CD4-positive, CD25-positive, alpha-beta regulatory T cell (primary cell): ENCODE measurements around the gene ACSF3. TPM values are rescaled to one million over a fixed set of nuclear protein-coding genes. Genes with fewer than 3 reads are reported as not detected.

Experiments used
- ATAC-seq, 2 donors: fragments of 150-1000 bp; cut with Tn5 transposase; one replicate each; pipeline ENCODE4 v1.10.0; 2021; ENCODE audit warnings: low read depth in 2 of 2, moderate number of reproducible peaks in 2 of 2, moderate library complexity in 1 of 2
- DNase-seq, 3 donors: peaks; one replicate each; pipeline versions ENCODE4 v3.0.0 to v3.0.0-alpha.2; 2012 to 2022; ENCODE audit warnings: mixed read lengths in 1 of 3
- H3K27ac ChIP-seq: one replicate; pipeline ENCODE4 v1.7.0; 2013; ENCODE audit warnings: mild to moderate bottlenecking, low read length; ENCODE audit not compliant: insufficient read depth, poor library complexity, severe bottlenecking
- H3K27me3 ChIP-seq: one replicate; pipeline ENCODE4 v1.7.0; 2013; ENCODE audit warnings: low read length; ENCODE audit not compliant: control insufficient read depth, insufficient read depth
- H3K36me3 ChIP-seq: one replicate; pipeline ENCODE4 v1.7.0; 2013; ENCODE audit warnings: mild to moderate bottlenecking, low read length, moderate library complexity; ENCODE audit not compliant: control insufficient read depth, insufficient read depth
- H3K4me1 ChIP-seq: 2 replicates; pipeline ENCODE4 v1.7.0; 2013; ENCODE audit warnings: mild to moderate bottlenecking, low read length; ENCODE audit not compliant: insufficient read depth, control insufficient read depth, poor library complexity, severe bottlenecking
- H3K4me3 ChIP-seq: one replicate; pipeline ENCODE4 v1.7.0; 2013; ENCODE audit warnings: low read depth, mild to moderate bottlenecking, low read length, moderate library complexity
- H3K9me3 ChIP-seq, 2 experiments: 1 replicate in 1 of 2; 2 replicates in 1 of 2; pipeline ENCODE4 v1.7.0; 2013; ENCODE audit warnings: low read length in 2 of 2, mild to moderate bottlenecking in 1 of 2, moderate library complexity in 1 of 2; ENCODE audit not compliant: control insufficient read depth in 2 of 2
- H3K27ac Mint-ChIP-seq, 3 donors: one replicate each; pipeline ENCODE4 v1.8.0; 2020 to 2022; ENCODE audit warnings: mild to moderate bottlenecking in 3 of 3, mixed read lengths in 3 of 3, moderate library complexity in 2 of 3
- H3K27me3 Mint-ChIP-seq: one replicate; pipeline ENCODE4 v1.8.0; 2022; ENCODE audit warnings: mild to moderate bottlenecking, mixed read lengths
- H3K36me3 Mint-ChIP-seq: one replicate; pipeline ENCODE4 v1.8.0; 2020; ENCODE audit warnings: mixed read lengths
- H3K4me1 Mint-ChIP-seq, 4 donors: one replicate each; pipeline ENCODE4 v1.8.0; 2020 to 2022; ENCODE audit warnings: mixed read lengths in 4 of 4, mild to moderate bottlenecking in 1 of 4
- H3K4me3 Mint-ChIP-seq, 4 donors: one replicate each; pipeline ENCODE4 v1.8.0; 2020 to 2022; ENCODE audit warnings: mild to moderate bottlenecking in 4 of 4, mixed read lengths in 4 of 4, moderate library complexity in 3 of 4
- H3K9me3 Mint-ChIP-seq, 7 donors: one replicate each; pipeline ENCODE4 v1.8.0; 2020 to 2022; ENCODE audit warnings: mixed read lengths in 7 of 7, mild to moderate bottlenecking in 3 of 7, moderate library complexity in 2 of 7
- polyA plus RNA-seq, 4 donors: library from polyadenylated mRNA; unstranded; fragments of 300-500 nt; fragmentation: Illumina TruSeq; gene quantifications; one replicate each; pipeline ENCODE4 v1.2.3, GENCODE V29; 2021
- total RNA-seq: library from RNA; stranded (reverse); gene quantifications from one replicate; pipeline ENCODE4 v1.2.3, GENCODE V29; 2022

The ACSF3 gene
- total and polyA plus RNA-seq, 5 donors from 2014 or later, result 24.1 to 56.3 (median 29.1) TPM

GRCh38 chr16:89060207-89060794 lies 33.4 kb upstream of the ACSF3 start:
- H3K4me3 Mint-ChIP-seq, result no peak overlapping the region
- H3K27me3 Mint-ChIP-seq, result no peaks in the 10 kb centered on the region
- ATAC-seq, result peak in 1 of 2 donors; percentile 20
- no peak overlapping the region for H3K4me3 ChIP-seq
- H3K4me1 ChIP-seq, result no peaks in the 10 kb centered on the region
- no peaks in the 10 kb centered on the region for H3K9me3 ChIP-seq
- no peaks in the 10 kb centered on the region for H3K27me3 ChIP-seq
- no peaks in the 10 kb centered on the region for H3K4me1 Mint-ChIP-seq
- DNase-seq, result no peak
- H3K36me3 Mint-ChIP-seq, result no peaks in the 10 kb centered on the region
- H3K27ac Mint-ChIP-seq, result no peak overlapping the region
- no peak overlapping the region for H3K27ac ChIP-seq
- peaks cover 0 to 1% (median 0%) of the 10 kb centered on the region in 7 donors for H3K9me3 Mint-ChIP-seq
- H3K36me3 ChIP-seq, result no peaks in the 10 kb centered on the region

DNA sequence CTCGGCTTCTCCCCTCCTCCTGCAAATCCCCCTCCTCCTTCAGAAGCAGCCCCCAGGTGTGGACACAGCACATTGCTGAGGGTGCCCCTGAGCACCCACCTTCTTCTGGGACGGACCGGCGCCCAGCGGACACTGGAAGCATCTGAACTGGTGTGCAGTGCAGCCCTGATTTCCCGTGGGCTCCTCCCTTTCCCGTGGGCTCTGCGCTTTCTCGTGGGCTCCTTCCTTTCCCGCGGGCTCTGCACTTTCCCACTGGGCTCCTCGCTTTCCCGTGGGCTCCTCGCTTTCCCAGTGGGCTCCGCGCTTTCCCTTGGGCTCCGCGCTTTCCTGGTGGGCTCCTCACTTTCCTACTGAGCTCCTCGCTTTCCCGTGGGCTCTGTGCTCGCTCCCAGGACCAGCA lies 32.6 kb upstream of the ACSF3 start:
- Histone ChIP-seq H3K36me3 (no peaks in the 10 kb centered on the region), H3K9me3 (no peaks in the 10 kb centered on the region), H3K4me3 (no peak overlapping the region), H3K27me3 (no peaks in the 10 kb centered on the region), H3K4me1 (no peaks in the 10 kb centered on the region), H3K27ac (no peak overlapping the region)
- Mint-ChIP-seq H3K36me3 (no peaks in the 10 kb centered on the region), H3K4me3 (no peak overlapping the region), H3K27me3 (no peaks in the 10 kb centered on the region), H3K4me1 (no peaks in the 10 kb centered on the region), H3K27ac (no peak overlapping the region), H3K9me3 (peaks cover 0 to 1% (median 0%) of the 10 kb centered on the region in 7 donors)
- DNase-seq (no peak), ATAC-seq (no peak)

DNA sequence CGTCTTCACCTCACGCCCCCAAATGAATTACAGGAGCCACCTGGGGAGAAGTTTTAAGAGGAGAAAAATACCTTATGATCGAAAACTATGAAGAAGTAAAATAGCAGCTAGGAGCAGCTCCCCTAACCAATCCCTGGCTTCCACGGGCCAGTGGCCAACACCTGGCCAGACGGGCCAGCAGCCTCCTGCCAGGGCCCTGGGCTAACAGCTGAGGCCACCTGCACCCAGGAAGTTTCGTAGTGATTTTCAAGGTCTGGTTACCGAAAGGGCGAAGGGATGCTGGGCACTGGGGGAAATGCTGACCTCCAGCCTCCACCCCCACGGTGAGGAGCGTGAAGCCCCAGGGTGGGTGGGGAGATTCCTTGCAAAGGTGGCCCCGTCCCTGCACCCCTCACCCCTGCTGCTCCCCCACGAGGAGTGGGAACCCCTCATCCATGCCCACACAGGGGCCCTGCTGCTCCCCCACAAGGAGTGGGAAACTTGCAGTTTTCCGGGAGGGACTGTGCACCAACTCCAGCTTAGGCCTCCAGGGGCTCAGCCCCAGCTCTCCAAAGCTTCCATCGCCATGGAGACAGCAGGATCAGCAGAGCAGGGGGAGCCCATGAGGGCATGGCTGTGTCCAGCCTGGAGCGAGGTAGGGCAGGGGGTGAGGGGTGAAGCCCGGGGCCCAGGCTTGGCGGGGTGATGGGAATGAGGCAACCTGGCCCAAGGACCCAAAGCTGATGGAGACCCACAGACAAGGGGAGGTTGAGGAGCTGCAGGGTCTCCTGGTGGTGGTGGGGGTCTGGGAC lies 31.9 kb upstream of the ACSF3 start:
- ATAC-seq (no peak), DNase-seq (no peak)
- Histone ChIP-seq H3K9me3 (no peaks in the 10 kb centered on the region), H3K4me3 (no peak overlapping the region), H3K4me1 (no peaks in the 10 kb centered on the region), H3K27ac (no peak overlapping the region), H3K36me3 (no peaks in the 10 kb centered on the region), H3K27me3 (no peaks in the 10 kb centered on the region)
- H3K27me3 Mint-ChIP-seq, result no peaks in the 10 kb centered on the region
- H3K4me3 Mint-ChIP-seq, result no peak overlapping the region
- no peaks in the 10 kb centered on the region for H3K36me3 Mint-ChIP-seq
- H3K27ac Mint-ChIP-seq, result no peak overlapping the region
- no peaks in the 10 kb centered on the region for H3K4me1 Mint-ChIP-seq
- peaks cover 0 to 1% (median 0%) of the 10 kb centered on the region in 7 donors for H3K9me3 Mint-ChIP-seq

- Histone ChIP-seq H3K27ac (no peak overlapping the region), H3K4me3 (no peak overlapping the region), H3K9me3 (no peaks in the 10 kb centered on the region), H3K4me1 (no peaks in the 10 kb centered on the region), H3K36me3 (no peaks in the 10 kb centered on the region), H3K27me3 (no peaks in the 10 kb centered on the region)
- H3K27ac Mint-ChIP-seq, result no peak overlapping the region
- ATAC-seq (no peak), DNase-seq (no peak)
- no peak overlapping the region for H3K4me3 Mint-ChIP-seq
- no peaks in the 10 kb centered on the region for H3K27me3 Mint-ChIP-seq
- H3K36me3 Mint-ChIP-seq, result no peaks in the 10 kb centered on the region
- H3K4me1 Mint-ChIP-seq, result no peaks in the 10 kb centered on the region
- H3K9me3 Mint-ChIP-seq, result peaks cover 0 to 3% (median 0%) of the 10 kb centered on the region in 7 donors
Measured at GRCh38 chr16:89062389-89063345, 31.0 kb upstream of the ACSF3 start.

GRCh38 chr16:89063768-89064320 lies 29.8 kb upstream of the ACSF3 start:
- Histone ChIP-seq H3K9me3 (no peaks in the 10 kb centered on the region), H3K36me3 (no peaks in the 10 kb centered on the region), H3K4me3 (no peak overlapping the region), H3K27ac (no peak overlapping the region), H3K4me1 (no peaks in the 10 kb centered on the region), H3K27me3 (no peaks in the 10 kb centered on the region)
- ATAC-seq (no peak), DNase-seq (no peak)
- no peak overlapping the region for H3K4me3 Mint-ChIP-seq
- H3K27ac Mint-ChIP-seq, result no peak overlapping the region
- H3K4me1 Mint-ChIP-seq, result no peaks in the 10 kb centered on the region
- H3K9me3 Mint-ChIP-seq, result peaks cover 0 to 3% (median 0%) of the 10 kb centered on the region in 7 donors
- no peaks in the 10 kb centered on the region for H3K36me3 Mint-ChIP-seq
- no peaks in the 10 kb centered on the region for H3K27me3 Mint-ChIP-seq

DNA sequence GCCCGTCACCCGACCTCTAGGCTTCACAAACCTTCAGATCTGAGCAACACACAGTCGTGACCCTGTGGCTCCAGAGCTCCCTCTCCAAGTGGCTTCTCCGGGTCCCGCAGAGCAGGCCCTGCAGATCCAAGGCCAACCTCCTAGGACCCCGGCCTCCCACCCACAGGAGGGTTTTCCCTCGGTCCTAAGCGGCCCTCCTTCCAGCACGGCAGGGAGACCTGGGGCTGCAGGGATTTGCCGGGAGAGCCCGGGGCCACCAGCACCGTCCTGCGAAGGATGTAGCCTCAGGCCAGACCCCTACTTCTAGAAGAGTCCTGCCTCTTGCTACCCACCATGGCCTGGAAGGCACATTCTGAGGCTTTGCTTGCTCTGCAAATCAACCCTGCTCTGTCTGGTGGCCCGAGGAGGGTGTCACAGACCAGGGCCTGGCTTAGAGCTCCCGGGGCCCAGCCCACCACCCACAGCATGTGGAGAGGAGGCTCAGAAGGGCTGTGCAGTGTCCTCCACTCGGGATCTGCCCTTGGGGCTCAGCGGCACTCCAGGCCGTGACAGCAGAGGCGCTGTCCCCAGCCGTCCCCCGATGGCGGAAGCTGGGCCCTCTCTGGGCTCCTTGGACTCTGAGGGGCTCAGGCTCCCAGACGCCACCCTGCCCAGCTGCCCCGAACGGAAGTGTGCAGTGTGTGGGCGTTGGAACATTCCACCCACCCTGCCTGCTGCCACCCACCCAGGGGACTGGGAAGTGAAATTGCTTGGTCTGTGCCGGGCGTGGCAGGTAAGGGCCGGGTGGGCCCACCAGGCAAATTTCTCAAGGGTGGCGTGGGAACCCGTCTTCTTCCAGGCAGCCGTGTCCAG lies 28.8 kb upstream of the ACSF3 start:
- no peak for ATAC-seq
- H3K4me3 ChIP-seq, result no peak overlapping the region
- no peak overlapping the region for H3K27ac ChIP-seq
- H3K9me3 ChIP-seq, result no peaks in the 10 kb centered on the region
- H3K27me3 Mint-ChIP-seq, result no peaks in the 10 kb centered on the region
- no peak for DNase-seq
- H3K27ac Mint-ChIP-seq, result no peak overlapping the region
- H3K9me3 Mint-ChIP-seq, result peaks cover 0 to 3% (median 0%) of the 10 kb centered on the region in 7 donors
- H3K27me3 ChIP-seq, result no peaks in the 10 kb centered on the region
- H3K36me3 ChIP-seq, result no peaks in the 10 kb centered on the region
- no peak overlapping the region for H3K4me3 Mint-ChIP-seq
- no peaks in the 10 kb centered on the region for H3K4me1 Mint-ChIP-seq
- no peaks in the 10 kb centered on the region for H3K36me3 Mint-ChIP-seq
- H3K4me1 ChIP-seq, result no peaks in the 10 kb centered on the region

DNA sequence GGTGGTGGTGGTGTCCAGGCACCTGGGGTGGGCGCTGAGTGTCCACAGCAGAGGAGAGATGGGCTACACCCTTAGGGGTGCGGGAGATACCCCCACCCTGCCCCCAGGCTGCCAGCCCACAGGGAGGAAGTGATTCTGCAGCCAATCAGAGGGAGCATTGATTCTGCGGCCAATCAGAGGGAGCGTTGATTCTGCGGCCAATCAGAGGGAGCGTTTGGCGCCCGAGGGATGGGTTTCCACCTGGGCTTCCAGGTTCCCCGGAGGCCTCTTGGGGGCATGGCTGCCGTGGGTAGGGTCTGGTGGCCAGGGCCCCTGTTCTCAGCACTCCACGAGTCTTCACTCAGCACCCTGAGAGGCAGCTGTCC lies 28.2 kb upstream of the ACSF3 start:
- Mint-ChIP-seq H3K36me3 (no peaks in the 10 kb centered on the region), H3K4me1 (no peaks in the 10 kb centered on the region), H3K27ac (no peak overlapping the region), H3K27me3 (no peaks in the 10 kb centered on the region), H3K4me3 (peak overlapping the region in 1 of 4 donors; percentile 47), H3K9me3 (peaks cover 0 to 3% (median 0%) of the 10 kb centered on the region in 7 donors)
- Histone ChIP-seq H3K9me3 (no peaks in the 10 kb centered on the region), H3K27me3 (no peaks in the 10 kb centered on the region), H3K4me3 (no peak overlapping the region), H3K4me1 (no peaks in the 10 kb centered on the region), H3K36me3 (no peaks in the 10 kb centered on the region), H3K27ac (no peak overlapping the region)
- DNase-seq (no peak), ATAC-seq (no peak)
